HG03354 (cell line): ENCODE results near the gene FLT1.

ENCODE experiments used
- ATAC-seq: cut with Tn5 transposase; IDR thresholded peaks from one replicate; pipeline ENCODE4 v1.9.1; 2021; ENCODE audit warnings: mild to moderate bottlenecking; ENCODE audit not compliant: unreplicated experiment, poor library complexity, severe bottlenecking

The FLT1 gene

GRCh38 chr13:28492569-28493367, 2.2 kb downstream of the FLT1 start:
- ATAC-seq: peak; percentile 54

- no peak for ATAC-seq
Measured at GRCh38 chr13:28490061-28490460, 4.9 kb downstream of the FLT1 start.

- ATAC-seq: no peak
Measured at GRCh38 chr13:28489524-28489931, 5.4 kb downstream of the FLT1 start.

- peak; percentile 56 for ATAC-seq
Measured at GRCh38 chr13:28488376-28489005, 6.4 kb downstream of the FLT1 start.

- no peak for ATAC-seq
Measured at GRCh38 chr13:28485996-28486543, 8.9 kb downstream of the FLT1 start.

GRCh38 chr13:28485551-28485950, 9.4 kb downstream of the FLT1 start:
- ATAC-seq: no peak

- no peak for ATAC-seq
Measured at GRCh38 chr13:28485097-28485496, 9.8 kb downstream of the FLT1 start.

GRCh38 chr13:28483313-28483931, 11.5 kb downstream of the FLT1 start:
- ATAC-seq: no peak

- no peak for ATAC-seq
Measured at GRCh38 chr13:28479005-28479404, 15.9 kb downstream of the FLT1 start.

GRCh38 chr13:28478127-28478526, 16.8 kb downstream of the FLT1 start:
- no peak for ATAC-seq

- no peak for ATAC-seq
Measured at GRCh38 chr13:28477709-28477973, 17.3 kb downstream of the FLT1 start.

- ATAC-seq: no peak
Measured at GRCh38 chr13:28476919-28477708, 17.8 kb downstream of the FLT1 start.

GRCh38 chr13:28475916-28476725, 18.8 kb downstream of the FLT1 start:
- ATAC-seq: no peak

- ATAC-seq: no peak
Measured at GRCh38 chr13:28474491-28475134, 20.3 kb downstream of the FLT1 start.

GRCh38 chr13:28473044-28473443, 21.9 kb downstream of the FLT1 start:
- no peak for ATAC-seq

GRCh38 chr13:28471421-28471820, 23.5 kb downstream of the FLT1 start:
- ATAC-seq: no peak

GRCh38 chr13:28470296-28470695, 24.6 kb downstream of the FLT1 start:
- ATAC-seq: no peak

GRCh38 chr13:28469316-28469715, 25.6 kb downstream of the FLT1 start:
- no peak for ATAC-seq
